Memory B cell (primary cell): ENCODE results near the gene CDS1.

ENCODE experiments used
- ATAC-seq: fragments of 150-1000 bp; cut with Tn5 transposase; 2 replicates; pipeline ENCODE4 v1.10.0; 2021; ENCODE audit warnings: low read depth, mild to moderate bottlenecking, moderate library complexity
- DNase-seq, 2 donors: peaks; one replicate each; pipeline ENCODE4 v3.0.0; 2022; ENCODE audit warnings: low spot score in 2 of 2
- H3K27ac Mint-ChIP-seq: one replicate; pipeline ENCODE4 v1.8.0; 2022; ENCODE audit warnings: mild to moderate bottlenecking, moderate library complexity, mixed read lengths
- H3K27me3 Mint-ChIP-seq: one replicate; pipeline ENCODE4 v1.8.0; 2022; ENCODE audit warnings: mixed read lengths
- H3K36me3 Mint-ChIP-seq: one replicate; pipeline ENCODE4 v1.8.0; 2022; ENCODE audit warnings: mild to moderate bottlenecking, mixed read lengths
- H3K4me1 Mint-ChIP-seq: one replicate; pipeline ENCODE4 v1.8.0; 2022; ENCODE audit warnings: mixed read lengths
- H3K4me3 Mint-ChIP-seq: one replicate; pipeline ENCODE4 v1.8.0; 2022; ENCODE audit warnings: mild to moderate bottlenecking, moderate library complexity, mixed read lengths
- H3K9me3 Mint-ChIP-seq: one replicate; pipeline ENCODE4 v1.8.0; 2022; ENCODE audit warnings: mixed read lengths

Gene CDS1

GRCh38 chr4:84690481-84690880 is 107.6 kb downstream of the CDS1 start:
- no peaks in the 10 kb centered on the region for H3K9me3 Mint-ChIP-seq
- no peaks in the 10 kb centered on the region for H3K36me3 Mint-ChIP-seq
- peaks cover 3% of the 10 kb centered on the region for H3K27me3 Mint-ChIP-seq
- no peak for DNase-seq
- no peaks in the 10 kb centered on the region for H3K4me1 Mint-ChIP-seq
- no peak overlapping the region for H3K27ac Mint-ChIP-seq
- H3K4me3 Mint-ChIP-seq = no peak overlapping the region
- no peak for ATAC-seq

- Mint-ChIP-seq H3K4me1 (no peaks in the 10 kb centered on the region), H3K27ac (no peak overlapping the region), H3K4me3 (no peak overlapping the region), H3K36me3 (no peaks in the 10 kb centered on the region), H3K27me3 (peaks cover 3% of the 10 kb centered on the region), H3K9me3 (no peaks in the 10 kb centered on the region)
- ATAC-seq (no peak), DNase-seq (no peak)
Observed at GRCh38 chr4:84691170-84691691, 108.3 kb downstream of the CDS1 start.

- Mint-ChIP-seq H3K4me3 (no peak overlapping the region), H3K9me3 (no peaks in the 10 kb centered on the region), H3K4me1 (no peaks in the 10 kb centered on the region), H3K27ac (no peak overlapping the region), H3K27me3 (peaks cover 3% of the 10 kb centered on the region), H3K36me3 (no peaks in the 10 kb centered on the region)
- ATAC-seq = no peak
- DNase-seq = no peak
Observed at GRCh38 chr4:84691800-84692199, 108.9 kb downstream of the CDS1 start.

GRCh38 chr4:84697159-84697558 is 114.2 kb downstream of the CDS1 start:
- Mint-ChIP-seq H3K27me3 (peaks cover 3% of the 10 kb centered on the region), H3K9me3 (no peaks in the 10 kb centered on the region), H3K4me3 (no peak overlapping the region), H3K4me1 (peaks cover 3% of the 10 kb centered on the region), H3K27ac (no peak overlapping the region), H3K36me3 (no peaks in the 10 kb centered on the region)
- no peak for ATAC-seq
- no peak for DNase-seq

GRCh38 chr4:84697615-84698201 is 114.8 kb downstream of the CDS1 start:
- Mint-ChIP-seq H3K4me3 (no peak overlapping the region), H3K27ac (no peak overlapping the region), H3K27me3 (peaks cover 3% of the 10 kb centered on the region), H3K4me1 (peaks cover 3% of the 10 kb centered on the region), H3K9me3 (no peaks in the 10 kb centered on the region), H3K36me3 (no peaks in the 10 kb centered on the region)
- ATAC-seq (no peak), DNase-seq (no peak)

GRCh38 chr4:84699001-84699671 is 116.2 kb downstream of the CDS1 start:
- Mint-ChIP-seq H3K27ac (no peak overlapping the region), H3K4me1 (peaks cover 3% of the 10 kb centered on the region), H3K27me3 (peaks cover 5% of the 10 kb centered on the region), H3K4me3 (no peak overlapping the region), H3K36me3 (no peaks in the 10 kb centered on the region), H3K9me3 (no peaks in the 10 kb centered on the region)
- DNase-seq = no peak
- ATAC-seq = no peak
